Skeletal muscle satellite cell (primary cell): ENCODE results near the gene RSRC1.

Experiments used
- H3K27me3 ChIP-seq: 2 replicates; pipeline ENCODE4 v1.7.0; 2013; ENCODE audit warnings: low read length; ENCODE audit not compliant: control insufficient read depth, insufficient read depth
- H3K36me3 ChIP-seq: 2 replicates; pipeline ENCODE4 v1.7.0; 2013; ENCODE audit warnings: mild to moderate bottlenecking, control low read depth, low read length; ENCODE audit not compliant: insufficient read depth
- H3K4me1 ChIP-seq: 2 replicates; pipeline ENCODE4 v1.7.0; 2013; ENCODE audit warnings: low read length; ENCODE audit not compliant: control insufficient read depth, insufficient read depth
- H3K4me2 ChIP-seq: 2 replicates; pipeline ENCODE4 v1.7.0; 2013; ENCODE audit warnings: mild to moderate bottlenecking, low read length
- H3K4me3 ChIP-seq: 2 replicates; pipeline ENCODE4 v1.7.0; 2013; ENCODE audit warnings: low read length
- H3K9ac ChIP-seq: 2 replicates; pipeline ENCODE4 v1.7.0; 2013; ENCODE audit warnings: mild to moderate bottlenecking, low read depth, low read length, moderate library complexity
- H3K9me3 ChIP-seq: replicated peaks from 2 replicates; pipeline ENCODE4 v1.7.0; 2013; ENCODE audit warnings: mild to moderate bottlenecking, control low read depth, low read length

Gene RSRC1

GRCh38 chr3:158420654-158421396 lies 310.9 kb downstream of the RSRC1 start:
- H3K4me3 ChIP-seq, result no peak overlapping the region
- no peaks in the 10 kb centered on the region for H3K4me1 ChIP-seq
- H3K9ac ChIP-seq, result no peak overlapping the region
- no peak overlapping the region for H3K4me2 ChIP-seq
- H3K27me3 ChIP-seq, result no peaks in the 10 kb centered on the region
- no peaks in the 10 kb centered on the region for H3K9me3 ChIP-seq
- no peaks in the 10 kb centered on the region for H3K36me3 ChIP-seq

- Histone ChIP-seq H3K27me3 (no peaks in the 10 kb centered on the region), H3K9me3 (no peaks in the 10 kb centered on the region), H3K9ac (no peak overlapping the region), H3K4me3 (no peak overlapping the region), H3K4me1 (no peaks in the 10 kb centered on the region), H3K4me2 (no peak overlapping the region), H3K36me3 (no peaks in the 10 kb centered on the region)
These were observed 320.6 kb downstream of the RSRC1 start for GRCh38 chr3:158430448-158430847.

DNA sequence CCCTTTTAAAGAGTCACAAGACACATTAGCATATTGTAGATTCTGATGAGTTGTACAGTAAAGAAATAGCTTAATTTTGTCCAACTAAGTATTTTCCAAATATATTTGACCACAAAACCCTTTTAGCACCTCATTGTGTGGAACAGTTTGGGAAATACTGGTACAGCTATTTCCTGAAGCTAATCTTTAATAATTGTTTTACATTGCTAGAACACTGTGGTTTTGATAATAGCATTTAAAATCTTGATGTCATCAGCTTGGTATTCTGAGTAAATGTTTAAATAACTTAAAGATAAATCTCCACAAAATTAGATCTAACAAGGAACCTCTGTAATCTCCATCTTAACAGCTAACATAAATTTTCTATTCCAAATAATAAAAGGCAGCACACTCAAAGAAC lies 321.1 kb downstream of the RSRC1 start:
- Histone ChIP-seq H3K4me3 (no peak overlapping the region), H3K4me1 (no peaks in the 10 kb centered on the region), H3K9me3 (no peaks in the 10 kb centered on the region), H3K27me3 (no peaks in the 10 kb centered on the region), H3K4me2 (no peak overlapping the region), H3K9ac (no peak overlapping the region), H3K36me3 (no peaks in the 10 kb centered on the region)

DNA sequence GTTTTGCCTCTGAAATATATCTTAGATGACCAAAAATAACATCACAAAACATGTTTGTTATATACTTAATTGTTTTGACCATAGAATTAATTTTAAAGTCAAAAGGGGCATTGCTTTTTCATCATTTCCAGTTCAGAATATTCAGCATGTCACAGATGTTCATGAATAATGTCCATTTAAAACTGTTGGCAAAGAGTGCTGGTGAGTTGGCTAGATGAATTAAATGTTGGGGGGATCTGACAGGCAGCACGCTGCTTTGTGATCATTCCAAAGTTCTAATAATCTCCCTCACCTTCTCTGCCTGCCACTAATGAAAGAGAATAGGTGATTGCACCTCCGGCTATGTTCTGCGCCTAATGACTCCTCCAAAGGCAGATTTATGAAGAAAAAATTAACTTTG lies 321.9 kb downstream of the RSRC1 start:
- H3K9ac ChIP-seq, result no peak overlapping the region

DNA sequence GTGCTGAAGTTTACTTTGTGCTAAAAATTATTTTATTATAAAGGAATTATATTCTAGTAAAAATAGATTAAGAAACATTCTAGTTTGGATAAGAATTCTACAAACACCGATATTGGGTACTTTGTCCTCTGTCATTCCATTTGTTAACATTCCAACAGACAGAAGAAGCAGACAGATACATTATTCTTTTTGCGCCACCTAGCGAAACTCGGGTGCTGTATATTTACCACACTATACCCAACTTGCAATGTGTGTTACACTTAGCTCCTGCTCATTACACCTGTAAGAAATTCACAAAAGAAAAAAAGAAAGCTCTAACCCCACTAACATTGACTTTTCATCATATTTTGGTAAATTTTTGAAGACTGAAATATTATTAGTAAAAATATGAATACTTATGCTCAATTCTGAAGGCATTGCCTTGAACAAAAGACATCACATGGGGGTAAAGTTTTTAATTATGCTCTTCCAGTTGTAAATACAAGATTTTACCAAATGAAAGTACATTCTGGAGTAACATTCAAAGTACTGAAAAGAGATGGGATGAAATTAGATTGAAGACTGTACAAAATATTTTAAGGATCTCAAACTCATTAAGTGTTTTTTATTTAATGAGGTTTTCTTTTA lies 324.6 kb downstream of the RSRC1 start:
- Histone ChIP-seq H3K36me3 (no peaks in the 10 kb centered on the region), H3K4me1 (no peaks in the 10 kb centered on the region), H3K27me3 (no peaks in the 10 kb centered on the region), H3K9me3 (no peaks in the 10 kb centered on the region), H3K9ac (no peak overlapping the region), H3K4me2 (no peak overlapping the region), H3K4me3 (no peak overlapping the region)

More for the DNA sequence above, 321.9 kb downstream of the RSRC1 start:
- Histone ChIP-seq H3K4me3 (no peak overlapping the region), H3K4me2 (no peak overlapping the region), H3K4me1 (no peaks in the 10 kb centered on the region), H3K27me3 (no peaks in the 10 kb centered on the region), H3K36me3 (no peaks in the 10 kb centered on the region), H3K9me3 (no peaks in the 10 kb centered on the region)

- no peak overlapping the region for H3K4me2 ChIP-seq
- no peaks in the 10 kb centered on the region for H3K4me1 ChIP-seq
- H3K9me3 ChIP-seq, result no peaks in the 10 kb centered on the region
- no peaks in the 10 kb centered on the region for H3K36me3 ChIP-seq
- H3K4me3 ChIP-seq, result no peak overlapping the region
- H3K9ac ChIP-seq, result no peak overlapping the region
- H3K27me3 ChIP-seq, result no peaks in the 10 kb centered on the region
These were observed 333.7 kb downstream of the RSRC1 start for GRCh38 chr3:158443632-158444031.

- Histone ChIP-seq H3K9ac (no peak overlapping the region), H3K4me1 (no peaks in the 10 kb centered on the region), H3K9me3 (no peaks in the 10 kb centered on the region), H3K36me3 (no peaks in the 10 kb centered on the region), H3K4me2 (no peak overlapping the region), H3K27me3 (no peaks in the 10 kb centered on the region), H3K4me3 (no peak overlapping the region)
These were observed 337.5 kb downstream of the RSRC1 start for GRCh38 chr3:158447408-158447807.

GRCh38 chr3:158451405-158452055 lies 341.6 kb downstream of the RSRC1 start:
- Histone ChIP-seq H3K36me3 (no peaks in the 10 kb centered on the region), H3K4me3 (no peak overlapping the region), H3K27me3 (no peaks in the 10 kb centered on the region), H3K4me2 (no peak overlapping the region), H3K9me3 (no peaks in the 10 kb centered on the region), H3K9ac (no peak overlapping the region), H3K4me1 (no peaks in the 10 kb centered on the region)

GRCh38 chr3:158452334-158452733 lies 342.4 kb downstream of the RSRC1 start:
- H3K4me1 ChIP-seq, result no peaks in the 10 kb centered on the region
- H3K4me2 ChIP-seq, result no peak overlapping the region
- no peak overlapping the region for H3K4me3 ChIP-seq
- H3K9ac ChIP-seq, result no peak overlapping the region
- no peaks in the 10 kb centered on the region for H3K9me3 ChIP-seq
- H3K36me3 ChIP-seq, result no peaks in the 10 kb centered on the region
- no peaks in the 10 kb centered on the region for H3K27me3 ChIP-seq

DNA sequence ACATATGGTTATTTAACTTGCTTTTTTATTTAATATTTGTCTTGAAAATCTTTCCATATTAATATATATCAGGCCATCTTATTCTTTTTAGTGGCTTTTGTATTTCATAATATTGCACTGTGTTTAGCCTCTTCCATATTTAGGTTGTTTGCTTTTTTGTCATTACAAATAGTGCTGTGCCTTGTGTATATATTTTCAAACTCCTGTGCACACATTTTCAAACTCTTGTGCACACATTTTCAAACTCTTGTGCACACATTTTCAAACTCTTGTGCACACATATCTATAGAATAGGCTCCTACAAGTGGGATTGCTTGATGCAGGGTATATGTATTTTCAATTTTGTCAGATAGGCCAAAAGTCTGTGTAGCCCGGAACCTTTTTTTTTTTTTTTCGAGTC lies 343.1 kb downstream of the RSRC1 start:
- H3K9me3 ChIP-seq, result no peaks in the 10 kb centered on the region
- no peaks in the 10 kb centered on the region for H3K4me1 ChIP-seq
- H3K36me3 ChIP-seq, result no peaks in the 10 kb centered on the region

GRCh38 chr3:158453865-158454264 lies 344.0 kb downstream of the RSRC1 start:
- Histone ChIP-seq H3K9me3 (no peaks in the 10 kb centered on the region), H3K27me3 (no peaks in the 10 kb centered on the region), H3K36me3 (no peaks in the 10 kb centered on the region), H3K9ac (no peak overlapping the region), H3K4me1 (no peaks in the 10 kb centered on the region), H3K4me2 (no peak overlapping the region), H3K4me3 (no peak overlapping the region)

More for the DNA sequence above, 343.1 kb downstream of the RSRC1 start:
- Histone ChIP-seq H3K4me2 (no peak overlapping the region), H3K4me3 (no peak overlapping the region), H3K9ac (no peak overlapping the region), H3K27me3 (no peaks in the 10 kb centered on the region)
